Fibroblast of lung (primary cell): Measurements from ENCODE around the gene TSPAN9. TPM values are rescaled to one million over a fixed set of nuclear protein-coding genes. Genes with fewer than 3 reads are reported as not detected.

Source experiments
- DNase-seq, 2 donors: peaks; one replicate each; pipeline versions ENCODE4 v3.0.0 to v3.0.0-alpha.2; 2010; ENCODE audit warnings: low read depth in 2 of 2
- H2AFZ ChIP-seq: 2 replicates; pipeline ENCODE4 v1.5.1; 2012; ENCODE audit warnings: low read length, control low read depth, inconsistent platforms
- H3K27ac ChIP-seq: 2 replicates; pipeline ENCODE4 v1.5.1; 2011; ENCODE audit warnings: low read length, control low read depth; ENCODE audit not compliant: insufficient read depth
- H3K27me3 ChIP-seq: 2 replicates; pipeline ENCODE4 v1.5.1; 2011; ENCODE audit warnings: mild to moderate bottlenecking, low read length; ENCODE audit not compliant: control insufficient read depth, insufficient read depth
- H3K36me3 ChIP-seq: 2 replicates; pipeline ENCODE4 v1.5.1; 2011; ENCODE audit warnings: low read length; ENCODE audit not compliant: control insufficient read depth, insufficient read depth
- H3K4me1 ChIP-seq: 2 replicates; pipeline ENCODE4 v1.5.1; 2011; ENCODE audit warnings: low read length; ENCODE audit not compliant: control insufficient read depth, insufficient read depth; ENCODE audit errors: extremely low read depth
- H3K4me2 ChIP-seq: 2 replicates; pipeline ENCODE4 v1.5.1; 2011; ENCODE audit warnings: low read length, control low read depth; ENCODE audit not compliant: insufficient read depth; ENCODE audit errors: extremely low read depth
- H3K4me3 ChIP-seq, 4 experiments: fragments of 200-600 bp in 1 of 4; sonication (generic) in 1 of 4; replicated peaks in 1 of 4; 2 replicates each; pipeline ENCODE4 v1.5.1; 2011 to 2016; ENCODE audit warnings: low read length in 4 of 4, low read depth in 3 of 4, mild to moderate bottlenecking in 3 of 4, control low read depth in 2 of 4, inconsistent platforms in 1 of 4, mixed read lengths in 1 of 4; ENCODE audit not compliant: insufficient read depth in 1 of 4; ENCODE audit errors: control extremely low read depth in 1 of 4
- H3K79me2 ChIP-seq: 2 replicates; pipeline ENCODE4 v1.5.1; 2012; ENCODE audit warnings: mild to moderate bottlenecking, low read length, inconsistent platforms; ENCODE audit not compliant: control insufficient read depth, insufficient read depth
- H3K9ac ChIP-seq: 2 replicates; pipeline ENCODE4 v1.5.1; 2011; ENCODE audit warnings: mild to moderate bottlenecking, low read length, control low read depth; ENCODE audit not compliant: insufficient read depth
- H3K9me3 ChIP-seq: 2 replicates; pipeline ENCODE4 v1.5.1; 2012; ENCODE audit warnings: low read depth, low read length; ENCODE audit not compliant: control insufficient read depth, insufficient read depth
- H4K20me1 ChIP-seq: 2 replicates; pipeline ENCODE4 v1.5.1; 2011; ENCODE audit warnings: low read length; ENCODE audit not compliant: control insufficient read depth, insufficient read depth; ENCODE audit errors: extremely low read depth
- EZH2 ChIP-seq: IDR thresholded peaks from 2 replicates; pipeline ENCODE4 v1.5.1; 2012; ENCODE audit warnings: low read length, control low read depth, mild to moderate bottlenecking; ENCODE audit errors: missing control alignments
- polyA plus RNA-seq, 2 donors: library from polyadenylated mRNA; depleted of rRNA in 1 of 2; stranded (reverse) in 1 of 2; unstranded in 1 of 2; fragments of >200 nt; gene quantifications; 2 replicates each; pipeline ENCODE4 v1.2.1, GENCODE V29; 2011 to 2012; ENCODE audit warnings: missing spikeins in 1 of 2
- total RNA-seq: library from RNA; depleted of rRNA; stranded (reverse); fragments of >200 nt; gene quantifications from 2 replicates; pipeline ENCODE4 v1.2.1, GENCODE V29; 2014
- TF ChIP-seq, protein P1 (sequence below), 2 donors: IDR thresholded peaks in 1 of 2; conservative IDR thresholded peaks in 1 of 2; 1 replicate in 1 of 2; 2 replicates in 1 of 2; pipeline ENCODE4 v1.5.1; 2011 to 2012; ENCODE audit warnings: low read length in 2 of 2, control low read depth in 1 of 2, inconsistent platforms in 1 of 2, low read depth in 1 of 2, mild to moderate bottlenecking in 1 of 2

The TSPAN9 gene
- total and polyA plus RNA-seq, 2 donors (not counting 1 experiment from before 2014, with no cell fraction given), result 31.1 to 35.2 TPM

DNA sequence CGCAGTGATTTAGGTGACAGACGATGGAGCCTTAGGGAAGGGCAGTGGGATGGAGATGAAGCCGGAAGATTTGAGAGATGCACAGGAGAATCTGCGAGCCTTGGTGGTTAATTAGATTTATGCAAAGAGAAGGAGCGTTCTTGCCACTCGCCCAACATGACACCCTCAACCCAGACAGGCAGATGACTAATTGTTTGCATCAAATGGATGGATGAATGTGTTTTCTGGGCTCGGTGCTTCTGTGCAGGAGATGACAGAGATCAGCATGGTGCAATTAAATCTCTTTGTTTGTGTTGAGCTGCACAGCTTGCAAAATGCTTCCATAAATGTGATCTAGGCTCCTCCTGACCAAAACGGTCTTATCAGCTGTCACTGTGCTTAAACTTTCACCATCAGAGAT, 211.5 kb downstream of the TSPAN9 start:
- H3K79me2 ChIP-seq, result no peaks in the 10 kb centered on the region
- H3K27me3 ChIP-seq, result no peaks in the 10 kb centered on the region
- H3K9me3 ChIP-seq, result no peaks in the 10 kb centered on the region
- H2AFZ ChIP-seq, result no peak overlapping the region
- no peak overlapping the region for H3K27ac ChIP-seq
- H4K20me1 ChIP-seq, result no peaks in the 10 kb centered on the region
- H3K9ac ChIP-seq, result no peak overlapping the region
- TF ChIP-seq EZH2, result no peak
- TF ChIP-seq, protein P1, sequence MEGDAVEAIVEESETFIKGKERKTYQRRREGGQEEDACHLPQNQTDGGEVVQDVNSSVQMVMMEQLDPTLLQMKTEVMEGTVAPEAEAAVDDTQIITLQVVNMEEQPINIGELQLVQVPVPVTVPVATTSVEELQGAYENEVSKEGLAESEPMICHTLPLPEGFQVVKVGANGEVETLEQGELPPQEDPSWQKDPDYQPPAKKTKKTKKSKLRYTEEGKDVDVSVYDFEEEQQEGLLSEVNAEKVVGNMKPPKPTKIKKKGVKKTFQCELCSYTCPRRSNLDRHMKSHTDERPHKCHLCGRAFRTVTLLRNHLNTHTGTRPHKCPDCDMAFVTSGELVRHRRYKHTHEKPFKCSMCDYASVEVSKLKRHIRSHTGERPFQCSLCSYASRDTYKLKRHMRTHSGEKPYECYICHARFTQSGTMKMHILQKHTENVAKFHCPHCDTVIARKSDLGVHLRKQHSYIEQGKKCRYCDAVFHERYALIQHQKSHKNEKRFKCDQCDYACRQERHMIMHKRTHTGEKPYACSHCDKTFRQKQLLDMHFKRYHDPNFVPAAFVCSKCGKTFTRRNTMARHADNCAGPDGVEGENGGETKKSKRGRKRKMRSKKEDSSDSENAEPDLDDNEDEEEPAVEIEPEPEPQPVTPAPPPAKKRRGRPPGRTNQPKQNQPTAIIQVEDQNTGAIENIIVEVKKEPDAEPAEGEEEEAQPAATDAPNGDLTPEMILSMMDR (conservative IDR thresholded peaks at IDR 0.05 in 1 of 2, IDR thresholded peaks at IDR 0.05 in 1 of 2; ENCODE audit: low read depth in 1 of 2, low read length in 2 of 2), result no peak
- H3K36me3 ChIP-seq, result no peaks in the 10 kb centered on the region
- DNase-seq, result no peak
- H3K4me2 ChIP-seq, result no peak overlapping the region
- H3K4me1 ChIP-seq, result no peaks in the 10 kb centered on the region
- no peak overlapping the region for H3K4me3 ChIP-seq

DNA sequence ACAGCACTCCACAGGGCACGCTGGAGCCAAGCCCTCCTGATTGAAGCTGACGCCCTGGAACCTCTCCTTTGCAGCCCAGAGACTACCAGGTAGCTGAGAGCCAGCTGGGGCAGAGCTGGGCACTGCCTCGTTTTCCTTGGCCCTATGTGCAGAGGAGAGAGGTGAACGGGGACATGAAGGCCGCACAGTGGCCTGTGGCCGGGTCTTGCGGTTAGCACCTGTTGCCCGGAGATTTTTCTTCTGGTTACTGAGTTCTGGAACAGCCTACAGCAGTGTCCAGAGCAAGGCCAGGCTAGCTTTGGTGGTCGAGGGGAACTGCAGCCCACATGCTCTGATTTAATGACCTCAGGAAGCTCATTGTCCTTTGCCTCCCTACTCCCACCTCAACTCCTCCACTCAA, 212.5 kb downstream of the TSPAN9 start:
- Histone ChIP-seq H3K9me3 (no peaks in the 10 kb centered on the region), H3K9ac (no peak overlapping the region), H3K36me3 (no peaks in the 10 kb centered on the region), H3K27ac (no peak overlapping the region), H3K4me3 (no peak overlapping the region), H3K4me2 (no peak overlapping the region), H3K4me1 (no peaks in the 10 kb centered on the region), H3K79me2 (no peaks in the 10 kb centered on the region), H4K20me1 (no peaks in the 10 kb centered on the region), H3K27me3 (no peaks in the 10 kb centered on the region), H2AFZ (no peak overlapping the region)
- no peak for DNase-seq
- TF ChIP-seq, protein P1 (conservative IDR thresholded peaks at IDR 0.05 in 1 of 2, IDR thresholded peaks at IDR 0.05 in 1 of 2; ENCODE audit: low read depth in 1 of 2, low read length in 2 of 2), result no peak
- TF ChIP-seq EZH2, result no peak

DNA sequence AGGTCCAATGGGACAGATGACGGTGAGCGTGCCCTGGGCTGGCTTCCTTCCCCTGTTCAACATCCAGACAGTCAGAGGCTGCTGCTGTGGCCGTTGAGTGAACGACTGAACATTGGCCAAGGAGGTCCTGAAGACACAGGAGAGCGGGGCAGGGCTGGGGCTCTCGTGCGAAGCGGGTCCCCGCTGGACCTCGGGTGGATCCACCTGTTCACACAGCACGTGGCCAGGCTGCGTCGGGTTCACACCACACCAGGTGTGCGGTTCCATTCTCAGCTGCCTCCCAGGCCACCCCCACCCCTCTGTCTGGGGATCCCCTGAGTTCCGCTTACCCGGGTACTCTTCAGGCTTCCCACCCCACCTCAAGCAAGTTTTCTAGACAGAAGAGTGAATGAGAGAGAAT, 214.8 kb downstream of the TSPAN9 start:
- no peak overlapping the region for H3K27ac ChIP-seq
- no peaks in the 10 kb centered on the region for H3K9me3 ChIP-seq
- no peaks in the 10 kb centered on the region for H3K27me3 ChIP-seq
- no peak overlapping the region for H2AFZ ChIP-seq
- no peaks in the 10 kb centered on the region for H3K36me3 ChIP-seq
- H3K4me2 ChIP-seq, result no peak overlapping the region
- H3K79me2 ChIP-seq, result no peaks in the 10 kb centered on the region
- no peak for TF ChIP-seq EZH2
- TF ChIP-seq, protein P1 (conservative IDR thresholded peaks at IDR 0.05 in 1 of 2, IDR thresholded peaks at IDR 0.05 in 1 of 2; ENCODE audit: low read depth in 1 of 2, low read length in 2 of 2), result no peak
- no peak overlapping the region for H3K4me3 ChIP-seq
- H3K4me1 ChIP-seq, result no peaks in the 10 kb centered on the region
- no peak overlapping the region for H3K9ac ChIP-seq
- no peak for DNase-seq
- no peaks in the 10 kb centered on the region for H4K20me1 ChIP-seq
